Stimulated activated CD8-positive, alpha-beta memory T cell treated with anti-CD3 and anti-CD28 coated beads, Interleukin-4, amount 100 ng/mL, for 48 hours (primary cell): ENCODE measurements around the gene RPL5.
"Not testable (repeated sequence)": the region's sequence is repeated elsewhere in the genome, so short reads cannot be mapped to it uniquely, and the experiment has no call there.

Experiments used
- DNase-seq: peaks from one replicate; pipeline ENCODE4 v3.0.0-alpha.2; 2020

Gene RPL5

DNA sequence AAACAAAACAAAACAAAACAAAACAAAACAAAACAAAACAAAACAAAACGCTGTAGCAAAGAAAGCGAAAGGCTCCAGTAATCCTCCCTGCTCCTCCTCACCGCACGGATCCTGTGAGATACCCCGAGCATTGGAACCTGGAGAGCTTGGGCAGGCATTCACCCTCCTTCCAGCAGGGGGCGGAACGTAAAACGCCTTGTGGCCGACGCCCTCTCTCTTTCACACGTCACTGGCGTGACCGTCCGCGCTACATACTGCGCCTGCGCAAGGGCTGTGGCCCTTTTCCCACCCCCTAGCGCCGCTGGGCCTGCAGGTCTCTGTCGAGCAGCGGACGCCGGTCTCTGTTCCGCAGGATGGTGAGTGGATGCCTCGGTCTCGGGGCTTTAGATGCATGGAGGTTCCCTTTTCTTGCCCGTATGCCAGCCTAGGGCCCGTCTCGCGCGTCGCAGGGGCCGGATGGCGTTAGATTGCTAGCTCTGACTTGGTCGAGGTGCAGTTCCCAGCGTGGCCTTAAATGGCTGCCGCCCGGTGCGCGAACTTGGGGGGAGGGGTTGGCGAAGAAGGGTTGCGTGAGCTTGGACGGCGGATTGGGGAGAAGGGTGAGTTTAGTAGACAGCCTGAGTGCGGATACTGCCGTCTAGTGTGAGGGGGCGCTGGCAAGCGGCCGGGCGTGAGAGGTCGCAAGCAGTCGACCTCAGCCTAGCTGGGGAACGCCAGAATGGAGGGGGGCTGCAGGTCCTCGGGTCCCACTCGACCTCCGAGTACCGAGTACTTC, at the start of gene RPL5:
Gene RPL5 (plus strand): TSS at position 279 of the 775 bp plus-strand sequence. CDS start 75 bp downstream, at position 354.
- DNase-seq, result peak; percentile 98

DNA sequence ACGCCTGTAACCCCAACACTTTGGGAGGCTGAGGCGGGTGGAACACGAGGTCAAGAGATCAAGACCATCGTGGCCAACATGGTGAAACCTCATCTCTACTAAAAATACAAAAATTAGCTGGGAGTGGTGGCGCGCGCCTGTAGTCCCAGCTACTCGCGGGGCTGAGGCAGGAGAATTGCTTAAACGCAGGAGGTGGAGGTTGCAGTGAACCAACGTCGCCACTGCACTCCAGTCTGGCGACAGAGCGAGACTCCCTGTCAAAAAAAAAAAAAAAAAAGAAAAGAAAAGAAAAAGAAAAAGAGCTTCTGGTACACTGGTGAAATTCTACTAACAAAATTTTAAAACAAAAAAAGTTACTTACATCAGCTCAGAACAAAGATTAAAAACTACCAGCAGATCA, 48.3 kb upstream of the RPL5 start:
- not testable (repeated sequence) for DNase-seq

DNA sequence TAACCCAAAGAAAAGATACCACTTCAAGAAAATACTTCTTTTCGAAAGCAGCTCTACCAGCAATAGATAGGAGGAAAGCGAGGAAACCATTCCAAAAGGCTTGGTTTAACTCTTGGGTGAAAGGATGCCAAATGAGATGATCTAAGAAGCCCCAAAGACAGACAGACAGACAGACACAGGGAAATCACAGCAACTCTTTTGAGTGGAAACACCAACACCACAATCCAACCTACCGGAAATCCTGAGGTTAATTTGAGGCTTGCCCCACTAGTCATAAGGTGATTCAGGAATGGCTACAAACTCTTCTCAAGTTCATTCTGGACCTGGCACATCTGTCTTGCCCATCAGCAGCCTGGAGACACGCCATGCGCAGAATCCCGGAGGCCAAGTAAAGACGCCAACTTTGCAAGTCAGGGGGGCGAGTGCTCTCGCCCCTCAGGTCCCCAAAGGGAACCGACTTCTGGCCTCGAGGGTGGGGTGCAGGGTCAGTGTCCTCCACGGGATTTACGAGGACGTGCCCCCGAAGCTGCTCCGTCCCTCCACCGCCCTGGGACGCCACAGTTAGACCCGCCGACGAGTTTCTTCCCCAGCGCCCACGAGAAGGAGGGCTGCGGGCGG, 47.7 kb upstream of the RPL5 start:
- DNase-seq, result peak; percentile 48

DNA sequence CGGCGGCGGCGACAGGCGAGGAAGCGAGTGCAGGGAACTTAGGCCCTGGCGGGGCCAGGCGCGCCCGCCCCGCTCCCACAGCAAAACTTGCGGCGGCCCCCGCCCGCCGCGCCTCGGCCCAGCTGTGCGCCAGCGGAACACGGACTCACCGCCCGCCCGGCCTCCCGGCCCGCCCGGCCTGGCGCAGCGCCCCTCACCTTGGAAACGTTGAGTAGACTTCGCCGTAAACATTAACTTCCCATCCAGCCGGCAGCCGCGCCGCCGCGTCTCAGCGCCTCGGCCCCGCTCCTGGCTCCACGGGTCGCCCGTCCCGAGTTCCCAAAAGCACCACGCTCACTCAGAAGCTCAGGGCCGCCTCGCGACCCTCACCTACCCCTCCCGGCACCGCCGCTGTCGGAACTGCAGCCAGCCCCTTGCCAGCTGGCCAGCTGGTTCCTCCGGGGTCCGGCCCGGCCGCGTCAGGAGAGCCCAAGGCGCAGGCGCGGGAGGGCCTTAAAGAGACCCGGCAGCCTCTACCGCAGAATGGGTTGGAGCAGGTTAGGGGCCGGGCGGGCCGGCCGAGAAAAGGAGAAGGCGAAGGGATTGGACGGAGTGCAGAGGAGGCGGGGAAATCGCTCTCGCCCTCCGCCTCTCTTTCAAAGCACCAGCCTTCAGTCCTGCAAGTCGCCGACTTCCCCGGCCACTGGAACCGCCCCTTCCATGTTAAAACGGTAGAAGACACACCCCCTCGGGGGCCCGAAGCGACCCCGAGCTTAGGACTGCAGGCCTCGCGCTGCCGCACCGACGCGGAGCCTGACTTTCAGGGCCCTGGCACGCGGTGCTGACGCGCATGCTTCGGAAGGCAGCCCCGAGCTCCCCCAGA, 47.0 kb upstream of the RPL5 start, which contains the start of gene EVI5:
Gene EVI5 (minus strand): TSS at position 470 of the 862 bp plus-strand sequence. CDS start 48,562 bp downstream, outside the sequence.
- peak; percentile 75 for DNase-seq

DNA sequence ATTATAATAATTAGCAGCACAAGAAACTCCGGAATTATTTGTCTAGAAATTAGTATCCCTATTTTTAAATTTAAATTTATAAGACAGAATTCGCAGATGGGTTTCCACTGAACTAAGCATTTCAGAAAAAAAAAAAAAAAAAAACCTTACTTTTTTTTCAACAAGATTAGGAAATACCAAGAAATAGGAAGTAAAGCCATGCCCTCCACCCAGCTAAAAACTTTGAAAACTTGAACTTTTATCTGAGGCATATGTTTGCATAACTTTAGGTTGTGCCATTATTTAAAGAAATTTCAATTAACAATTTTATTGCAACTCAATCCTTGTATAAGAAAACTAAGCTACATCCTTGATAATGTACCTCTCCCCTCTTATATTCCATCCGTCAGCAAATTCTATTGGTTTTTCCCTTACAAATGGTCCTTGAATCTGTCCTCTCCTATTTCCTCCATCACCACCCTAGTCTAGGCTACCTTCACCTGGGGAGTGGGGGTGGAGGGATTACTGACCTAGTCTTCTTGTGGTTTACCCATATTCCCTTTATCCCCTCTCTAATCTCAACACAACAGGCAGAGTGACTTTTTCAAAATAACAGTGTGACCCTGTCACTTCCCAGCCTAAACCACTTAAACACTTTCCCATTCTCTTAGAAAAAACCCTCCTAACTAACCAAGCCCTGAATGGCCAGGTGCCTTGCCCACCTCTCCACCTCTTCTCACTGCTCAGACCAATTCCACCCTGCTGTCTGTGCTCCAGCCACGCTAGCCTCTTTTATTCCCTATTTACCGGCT, 45.5 kb upstream of the RPL5 start:
- no peak for DNase-seq

DNA sequence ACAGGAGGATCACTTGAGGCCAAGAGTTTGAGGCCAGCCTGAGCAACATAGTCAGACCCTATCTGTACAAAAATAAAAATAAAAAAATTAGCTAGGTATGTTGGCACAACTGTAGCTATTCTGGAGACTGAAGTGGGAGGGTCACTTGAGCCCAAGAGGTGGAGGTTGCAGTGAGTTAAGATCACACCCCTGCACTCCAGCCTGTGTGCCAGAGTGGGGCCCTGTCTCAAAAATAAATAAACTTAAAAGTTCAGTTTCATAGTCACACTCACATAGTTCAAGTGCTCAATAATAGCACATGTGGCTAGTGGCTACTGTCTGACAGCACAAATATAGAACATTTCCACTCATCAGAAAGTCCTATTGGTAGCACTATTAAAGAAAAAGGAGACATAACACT, 41.8 kb upstream of the RPL5 start:
- no peak for DNase-seq

DNA sequence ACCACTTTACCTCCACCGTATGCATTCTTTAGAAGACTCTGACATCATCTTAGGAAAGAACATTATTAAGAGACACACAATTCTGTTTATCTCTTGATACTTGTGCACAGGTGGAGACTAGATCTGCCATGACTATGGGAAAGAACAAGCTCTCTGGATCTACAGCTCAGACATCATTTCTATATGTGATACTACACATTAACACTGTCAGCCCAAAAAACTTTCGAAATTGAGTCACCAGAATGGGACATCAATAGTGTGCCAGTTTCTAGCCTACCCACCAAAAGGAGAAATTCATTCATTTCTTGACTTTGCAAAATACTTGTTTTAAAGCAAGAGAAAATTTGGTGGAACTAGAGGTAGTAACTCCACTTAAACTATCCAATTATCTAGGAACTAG, 41.0 kb upstream of the RPL5 start:
- no peak for DNase-seq

DNA sequence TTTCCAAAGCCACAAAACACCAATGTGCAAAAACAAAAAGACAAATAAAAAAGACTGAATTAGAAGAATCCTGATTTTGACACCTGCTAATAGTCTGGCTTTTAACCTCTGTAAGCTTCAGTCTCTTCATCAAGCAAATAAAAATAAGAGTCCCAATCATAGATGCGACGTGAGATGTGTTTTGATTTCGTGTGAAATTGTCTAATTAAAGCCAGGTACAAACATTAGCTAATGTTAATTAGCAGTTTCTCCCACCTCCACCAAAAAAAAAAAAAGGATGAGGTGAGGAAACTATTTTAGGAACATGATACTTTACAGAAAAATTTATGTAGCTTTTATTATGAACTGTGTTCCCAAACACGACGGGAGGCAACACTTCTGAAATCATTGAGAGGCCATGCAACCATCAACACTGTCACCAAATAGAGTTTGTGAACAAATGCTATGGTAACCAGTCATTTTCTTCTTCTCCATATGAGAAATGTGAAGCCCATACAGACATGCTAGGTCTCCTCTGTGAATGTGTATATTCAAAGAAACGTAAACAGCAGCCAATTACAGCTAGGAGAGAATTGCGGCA, 40.3 kb upstream of the RPL5 start:
- DNase-seq, result no peak

DNA sequence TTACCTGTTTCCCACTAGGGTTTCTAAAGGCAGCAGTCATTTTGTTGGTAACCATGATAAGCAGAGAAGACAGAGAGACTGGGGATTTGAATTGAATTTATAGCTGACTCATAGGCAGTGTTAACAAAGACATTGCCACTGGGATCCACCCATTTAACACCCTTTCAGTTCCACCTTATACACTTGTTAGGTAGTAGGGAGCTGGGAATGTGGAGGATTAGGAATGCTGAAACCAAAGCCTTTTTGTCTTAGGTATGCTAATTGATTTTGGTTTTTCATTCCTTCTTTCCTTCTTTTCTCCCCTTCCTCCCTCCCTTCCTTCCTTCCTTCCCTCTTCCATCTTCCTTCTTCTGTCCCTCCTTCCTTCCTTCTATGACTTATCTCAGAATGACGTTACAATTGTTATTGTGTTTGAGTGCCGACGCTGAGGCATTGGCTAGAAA, 39.5 kb upstream of the RPL5 start:
- DNase-seq, result no peak

DNA sequence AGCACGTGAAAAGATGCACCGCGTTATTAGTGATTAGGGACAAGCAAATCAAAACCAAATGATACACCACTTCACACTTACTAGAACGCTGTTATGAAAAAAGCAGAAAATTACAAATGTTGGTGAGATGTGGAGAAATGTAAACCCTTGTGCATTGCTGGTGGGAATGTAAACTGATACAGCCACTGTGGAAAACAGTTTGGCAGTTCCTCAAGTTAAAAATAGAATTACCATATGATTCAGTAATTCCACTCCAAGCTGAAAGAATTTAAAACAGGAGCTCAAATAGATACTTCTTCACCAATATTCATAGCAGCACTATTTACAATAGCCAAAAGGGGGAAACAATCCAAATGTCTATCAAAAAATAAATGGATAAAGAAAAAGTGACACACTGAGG, 36.7 kb upstream of the RPL5 start:
- no peak for DNase-seq

DNA sequence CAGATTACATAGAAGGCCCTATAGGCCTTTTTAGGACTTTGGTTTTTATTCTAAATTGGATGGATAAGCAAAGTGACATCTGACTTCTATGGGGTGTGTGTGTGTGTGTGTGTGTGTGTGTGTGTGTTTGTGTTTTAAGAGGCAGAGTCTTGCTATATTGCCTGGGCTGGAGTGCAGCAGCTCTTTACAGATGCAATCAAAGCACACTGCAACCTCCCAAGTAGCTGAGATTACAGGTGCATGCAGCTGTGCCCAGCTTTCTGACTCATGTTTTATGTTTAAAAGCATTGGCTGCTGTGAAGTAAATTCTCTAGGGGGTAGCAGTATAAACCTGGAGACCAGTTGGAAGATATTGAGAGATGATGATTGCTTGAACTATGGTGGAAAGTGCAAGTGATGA, 34.5 kb upstream of the RPL5 start:
- DNase-seq, result no peak

DNA sequence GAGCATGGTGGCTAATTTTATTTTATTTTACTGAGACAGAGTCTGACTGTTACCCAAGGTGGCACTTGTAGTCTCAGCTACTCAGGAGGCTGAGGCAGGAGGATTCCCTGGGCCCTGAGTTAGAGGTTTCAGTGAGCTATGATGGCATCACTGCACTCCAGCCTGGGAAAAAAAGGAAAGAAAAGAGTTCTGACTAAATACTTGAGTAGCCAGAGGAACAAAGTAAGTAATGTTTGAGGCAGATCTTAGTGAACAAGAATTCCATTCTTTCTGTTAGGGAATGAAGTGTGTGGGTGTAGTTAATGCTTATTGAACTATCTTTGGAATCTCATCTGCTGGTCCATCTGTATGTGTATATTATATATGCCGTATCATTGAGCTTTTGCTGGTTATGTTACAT, 33.9 kb upstream of the RPL5 start:
- DNase-seq, result no peak

DNA sequence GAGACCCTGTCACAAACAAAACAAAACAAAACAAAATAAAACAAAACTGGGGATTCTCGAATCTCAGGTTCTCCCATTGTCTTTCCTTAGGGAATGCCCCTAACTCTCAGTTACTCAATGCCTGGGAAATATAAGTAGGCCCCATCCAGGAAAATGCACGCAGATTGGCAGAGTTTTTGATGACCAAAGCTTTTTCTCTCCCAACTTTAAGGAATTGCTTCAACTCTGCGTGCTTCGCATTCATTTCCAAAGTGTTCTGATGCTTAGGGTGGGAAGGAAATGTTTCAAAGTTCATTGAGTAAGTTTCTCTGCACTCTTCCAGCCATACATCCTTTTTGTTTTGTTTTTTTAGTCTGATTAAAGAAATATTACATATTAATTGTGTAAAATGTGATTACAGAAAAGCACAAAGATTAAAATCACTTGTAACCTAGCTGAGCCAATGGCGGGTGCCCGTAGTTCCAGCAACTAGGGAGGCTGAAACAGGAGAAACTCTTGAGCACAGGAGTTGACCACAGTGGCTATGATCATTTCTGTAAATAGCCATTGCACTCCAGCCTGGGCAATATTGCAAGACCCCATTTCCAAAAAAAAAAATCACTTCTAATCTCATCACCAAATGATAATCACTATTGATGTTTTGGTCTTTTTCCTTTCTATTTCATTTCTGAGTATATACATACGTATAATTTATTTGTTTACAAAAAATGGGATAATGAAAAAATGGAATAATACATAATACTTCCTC, 28.5 kb upstream of the RPL5 start:
- no peak for DNase-seq

DNA sequence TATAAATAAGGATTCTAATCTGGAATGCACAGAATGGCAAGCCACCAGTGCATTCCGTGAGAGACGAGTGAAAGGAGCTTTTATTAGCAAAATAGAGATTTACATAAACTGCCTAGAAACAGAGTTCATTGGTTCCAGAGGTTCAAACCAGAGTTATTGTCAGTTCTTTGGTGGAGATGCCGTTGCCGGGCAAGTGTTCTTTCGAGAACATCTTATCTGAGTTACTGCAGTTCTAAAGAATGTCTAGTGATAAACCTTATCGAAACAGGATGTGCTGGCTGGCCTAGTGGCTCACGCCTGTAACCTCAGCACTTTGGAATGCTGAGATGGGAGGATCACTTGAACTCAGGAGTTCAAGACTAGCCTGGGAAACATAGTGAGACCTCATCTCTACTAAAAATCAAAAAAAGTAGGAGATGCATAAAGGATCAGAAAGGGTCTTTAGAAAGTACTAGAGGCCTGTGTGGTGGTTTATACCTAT, 27.1 kb upstream of the RPL5 start:
- no peak for DNase-seq

DNA sequence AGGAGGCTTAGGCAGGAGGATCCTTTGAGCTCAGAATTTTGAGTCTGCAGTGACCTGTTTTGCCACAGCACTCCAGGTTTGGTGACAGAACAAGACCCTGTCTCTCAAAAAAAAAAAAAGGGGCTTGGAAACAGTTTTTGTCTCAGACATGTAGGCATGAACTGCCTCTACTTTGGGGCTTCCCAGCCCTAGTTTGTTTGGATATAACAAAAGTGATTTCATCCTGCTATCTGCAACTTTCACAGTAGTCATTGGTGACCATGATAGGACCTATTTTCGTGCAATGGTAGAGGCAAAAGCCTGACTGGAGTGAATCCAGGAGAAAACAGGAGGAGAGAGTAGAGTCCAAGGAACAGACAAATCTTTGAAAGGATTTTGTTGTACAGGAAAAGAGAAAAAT, 26.6 kb upstream of the RPL5 start:
- no peak for DNase-seq

DNA sequence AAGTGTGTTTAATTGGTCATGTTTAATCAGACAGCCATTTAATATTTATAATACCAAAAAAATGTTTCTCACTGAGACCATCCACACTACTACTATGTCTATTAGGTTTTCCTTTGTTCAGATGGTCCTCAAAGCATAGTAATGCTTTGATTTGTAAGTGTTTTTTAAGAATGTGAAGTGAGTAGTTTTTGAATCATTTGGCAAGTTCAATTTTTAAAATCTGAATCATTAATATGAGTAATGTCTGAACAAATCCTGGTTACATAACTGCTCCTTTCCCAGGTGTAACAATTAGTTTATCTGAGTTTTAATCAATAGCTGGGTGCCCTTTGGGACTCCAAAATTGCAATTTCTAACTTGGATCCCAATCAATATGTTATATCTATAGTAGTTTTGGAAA, 23.5 kb upstream of the RPL5 start:
- DNase-seq, result no peak

DNA sequence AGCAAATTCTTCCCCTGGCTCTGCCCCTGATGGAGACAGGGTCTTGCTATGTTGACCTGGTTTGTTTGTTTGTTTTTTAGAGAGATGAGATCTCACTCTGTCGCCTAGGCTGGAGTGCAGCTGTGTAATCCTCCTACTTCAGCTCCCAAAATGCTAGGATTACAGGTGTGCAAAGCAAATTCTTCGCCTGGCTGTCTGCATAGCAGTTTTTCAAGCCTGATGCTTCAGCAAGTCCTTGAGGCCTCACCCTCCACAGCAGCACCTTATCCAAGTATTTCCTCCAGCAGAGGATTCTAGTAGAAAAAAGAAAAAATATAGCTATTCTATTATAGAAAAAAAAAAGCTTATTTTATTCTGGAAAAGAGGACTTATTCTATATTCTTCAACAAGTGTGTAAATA, 15.1 kb upstream of the RPL5 start:
- DNase-seq, result no peak

DNA sequence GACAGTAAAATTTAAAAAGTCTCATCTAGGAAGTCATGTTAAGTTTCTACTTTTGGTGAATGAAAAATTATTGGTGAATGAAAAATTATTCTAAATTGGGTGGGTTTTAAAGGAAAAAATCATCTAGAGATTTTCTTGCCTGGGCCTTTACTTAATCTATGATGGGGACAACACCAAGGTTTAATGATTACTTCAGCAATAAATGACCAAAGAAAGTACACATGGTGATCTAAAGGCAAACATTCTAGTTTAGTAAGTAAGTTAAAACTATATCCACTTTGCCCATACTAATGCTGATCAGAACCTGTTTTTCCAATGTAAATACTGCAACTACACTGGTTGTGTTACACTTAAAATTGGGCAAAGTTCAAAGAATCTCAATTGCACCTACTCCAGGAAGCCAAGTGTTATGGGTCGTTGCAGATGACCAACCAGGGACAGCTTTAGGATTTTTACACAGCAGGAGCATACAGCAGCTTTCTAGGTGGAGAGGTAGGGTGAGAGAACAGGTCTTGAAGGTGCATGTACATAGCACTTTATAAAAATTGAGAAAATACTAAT, 14.6 kb upstream of the RPL5 start:
- no peak for DNase-seq

DNA sequence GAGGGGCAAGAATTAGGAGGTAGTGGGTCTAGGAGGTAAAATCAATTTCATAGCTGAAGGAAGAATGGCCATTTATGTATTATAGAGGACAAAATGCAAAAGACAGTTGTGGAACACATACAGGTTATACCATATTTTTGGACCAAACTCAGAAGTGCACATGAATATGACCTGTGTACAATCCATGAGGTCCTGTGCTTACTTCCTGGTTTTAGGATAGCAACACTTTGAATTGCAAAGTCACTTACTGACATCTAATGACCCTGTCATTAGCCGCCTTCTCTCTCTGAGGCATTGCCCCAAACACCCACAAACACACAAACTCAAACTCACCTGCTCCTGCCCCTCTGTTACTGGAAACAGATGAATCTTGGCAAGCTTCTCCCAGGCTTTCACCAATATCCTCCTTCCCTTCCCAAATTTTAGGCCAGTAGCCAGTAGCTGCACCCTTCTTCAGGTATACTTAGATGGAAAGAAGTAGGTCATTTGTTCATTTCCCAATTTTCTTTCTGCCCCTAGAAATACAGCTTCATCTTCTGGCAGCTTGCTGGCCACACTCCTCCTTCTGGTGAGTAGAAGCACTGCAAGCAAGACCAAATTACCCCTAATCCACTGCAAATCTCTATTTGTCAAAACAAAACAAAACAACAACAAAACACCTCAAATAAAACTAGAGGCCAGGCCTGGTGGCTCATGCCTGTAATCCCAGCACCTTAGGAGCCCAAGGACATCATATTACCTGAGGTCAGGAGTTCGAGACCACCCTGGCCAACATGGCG, 13.7 kb upstream of the RPL5 start:
- no peak for DNase-seq

DNA sequence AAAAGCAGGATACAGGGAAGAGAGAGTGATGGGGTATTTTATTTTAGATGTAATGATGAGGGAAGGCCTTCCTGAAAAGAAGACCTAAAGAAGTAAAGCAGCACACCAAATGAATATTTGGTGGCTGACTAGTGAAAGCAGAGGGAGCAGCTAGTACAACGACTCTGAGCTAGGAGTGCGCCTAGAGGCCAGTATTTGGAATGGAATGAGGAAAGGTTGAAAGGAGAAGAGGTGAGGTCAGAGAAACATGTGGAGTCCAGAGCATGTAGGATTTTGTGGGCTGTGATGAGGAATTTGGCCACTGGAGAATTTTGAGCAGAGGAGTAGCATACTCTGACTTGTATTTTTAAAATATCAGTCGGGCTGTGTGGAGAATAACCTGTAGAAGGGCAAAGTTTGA, 11.8 kb upstream of the RPL5 start:
- no peak for DNase-seq
